ENCODE results near the gene MROH7. TPM values are rescaled to one million over a fixed set of nuclear protein-coding genes. Genes with fewer than 3 reads are reported as not detected.
"Not testable (repeated sequence)": the region's sequence is repeated elsewhere in the genome, so short reads cannot be mapped to it uniquely, and the experiment has no call there.

The MROH7 gene
- total RNA-seq, 2 donors from 2014 or later: 0.37 to 0.77 TPM

GRCh38 chr1:54615531-54616279, 25.9 kb upstream of the MROH7 start:
- no peak for ATAC-seq
- peaks cover 37% of the 10 kb centered on the region for H3K27me3 Mint-ChIP-seq

GRCh38 chr1:54619749-54620148, 21.8 kb upstream of the MROH7 start:
- Mint-ChIP-seq H3K27ac (peak overlapping the region; percentile 54), H3K36me3 (ENCODE audit: low read depth) (peaks cover 7% of the 10 kb centered on the region), H3K4me1 (peaks cover 5% of the 10 kb centered on the region), H3K4me3 (no peak overlapping the region), H3K27me3 (peaks cover 35% of the 10 kb centered on the region)
- H3K9me3 ChIP-seq (ENCODE audit: control insufficient read depth, low read length, poor library complexity, severe bottlenecking): no peaks in the 10 kb centered on the region
- no peak for DNase-seq
- ATAC-seq: no peak

More at GRCh38 chr1:54615531-54616279, 25.9 kb upstream of the MROH7 start:
- DNase-seq: no peak
- no peak overlapping the region for H3K4me3 Mint-ChIP-seq
- peaks cover 4% of the 10 kb centered on the region for H3K36me3 Mint-ChIP-seq (ENCODE audit: low read depth)
- no peak overlapping the region for H3K27ac Mint-ChIP-seq
- H3K4me1 Mint-ChIP-seq: peaks cover 5% of the 10 kb centered on the region
- no peaks in the 10 kb centered on the region for H3K9me3 ChIP-seq (ENCODE audit: control insufficient read depth, low read length, poor library complexity, severe bottlenecking)

GRCh38 chr1:54623216-54624007, 18.2 kb upstream of the MROH7 start, which contains the start of gene FAM151A:
Gene FAM151A (minus strand): TSS chr1:54623525. CDS start chr1:54623395, 130 bp downstream.
- DNase-seq: no peak
- H3K27me3 Mint-ChIP-seq: peaks cover 20% of the 10 kb centered on the region

GRCh38 chr1:54624466-54625464, 16.8 kb upstream of the MROH7 start:
- peaks cover 2% of the 10 kb centered on the region for H3K4me1 Mint-ChIP-seq
- no peaks in the 10 kb centered on the region for H3K9me3 ChIP-seq (ENCODE audit: control insufficient read depth, low read length, poor library complexity, severe bottlenecking)
- H3K27ac Mint-ChIP-seq: peak overlapping the region; percentile 43
- H3K27me3 Mint-ChIP-seq: peaks cover 18% of the 10 kb centered on the region
- no peak overlapping the region for H3K4me3 Mint-ChIP-seq
- no peak for DNase-seq
- no peak for ATAC-seq
- H3K36me3 Mint-ChIP-seq (ENCODE audit: low read depth): peaks cover 5% of the 10 kb centered on the region

More at GRCh38 chr1:54623216-54624007, 18.2 kb upstream of the MROH7 start, which contains the start of gene FAM151A:
- H3K9me3 ChIP-seq (ENCODE audit: control insufficient read depth, low read length, poor library complexity, severe bottlenecking): no peaks in the 10 kb centered on the region
- no peak within 1 kb of the TSS for H3K4me3 Mint-ChIP-seq
- H3K36me3 Mint-ChIP-seq (ENCODE audit: low read depth): peaks cover 5% of the 10 kb centered on the region
- H3K4me1 Mint-ChIP-seq: peaks cover 2% of the 10 kb centered on the region
- no peak for ATAC-seq
- H3K27ac Mint-ChIP-seq: no peak within 1 kb of the TSS

- ATAC-seq (no peak), DNase-seq (no peak)
- H3K4me3 Mint-ChIP-seq: no peak overlapping the region
- peaks cover 33% of the 10 kb centered on the region for H3K27me3 Mint-ChIP-seq
- H3K36me3 Mint-ChIP-seq (ENCODE audit: low read depth): peaks cover 5% of the 10 kb centered on the region
- H3K4me1 Mint-ChIP-seq: peaks cover 2% of the 10 kb centered on the region
- H3K27ac Mint-ChIP-seq: no peak overlapping the region
- H3K9me3 ChIP-seq (ENCODE audit: control insufficient read depth, low read length, poor library complexity, severe bottlenecking): no peaks in the 10 kb centered on the region
Measured at GRCh38 chr1:54627196-54627595, 14.4 kb upstream of the MROH7 start.

GRCh38 chr1:54635804-54636203, 5.8 kb upstream of the MROH7 start:
- H3K27me3 Mint-ChIP-seq: peaks cover 52% of the 10 kb centered on the region
- ATAC-seq; DNase-seq; H3K27ac Mint-ChIP-seq; H3K36me3 Mint-ChIP-seq (ENCODE audit: low read depth); H3K4me3 Mint-ChIP-seq; H3K4me1 Mint-ChIP-seq; H3K9me3 ChIP-seq (ENCODE audit: control insufficient read depth, low read length, poor library complexity, severe bottlenecking): not testable (repeated sequence)

GRCh38 chr1:54636461-54637446, 4.8 kb upstream of the MROH7 start:
- H3K4me3 Mint-ChIP-seq; H3K9me3 ChIP-seq (ENCODE audit: control insufficient read depth, low read length, poor library complexity, severe bottlenecking); DNase-seq; H3K4me1 Mint-ChIP-seq; H3K27ac Mint-ChIP-seq; H3K36me3 Mint-ChIP-seq (ENCODE audit: low read depth); ATAC-seq: not testable (repeated sequence)
- peaks cover 43% of the 10 kb centered on the region for H3K27me3 Mint-ChIP-seq

GRCh38 chr1:54640361-54640760, 1.2 kb upstream of the MROH7 start:
- no peaks in the 10 kb centered on the region for H3K9me3 ChIP-seq (ENCODE audit: control insufficient read depth, low read length, poor library complexity, severe bottlenecking)
- Mint-ChIP-seq H3K36me3 (ENCODE audit: low read depth) (no peaks in the 10 kb centered on the region), H3K4me3 (no peak overlapping the region), H3K4me1 (no peaks in the 10 kb centered on the region), H3K27me3 (peaks cover 21% of the 10 kb centered on the region), H3K27ac (no peak overlapping the region)
- DNase-seq (no peak), ATAC-seq (no peak)

- ATAC-seq (no peak), DNase-seq (no peak)
- H3K4me3 Mint-ChIP-seq: no peak overlapping the region
- H3K9me3 ChIP-seq (ENCODE audit: control insufficient read depth, low read length, poor library complexity, severe bottlenecking): no peaks in the 10 kb centered on the region
- H3K27me3 Mint-ChIP-seq: peaks cover 13% of the 10 kb centered on the region
- no peaks in the 10 kb centered on the region for H3K36me3 Mint-ChIP-seq (ENCODE audit: low read depth)
- peaks cover 2% of the 10 kb centered on the region for H3K4me1 Mint-ChIP-seq
- H3K27ac Mint-ChIP-seq: no peak overlapping the region
Measured at GRCh38 chr1:54643736-54644135, 2.1 kb downstream of the MROH7 start.

- no peak for ATAC-seq
- peaks cover 23% of the 10 kb centered on the region for H3K27me3 Mint-ChIP-seq
- no peak overlapping the region for H3K27ac Mint-ChIP-seq
- H3K4me3 Mint-ChIP-seq: no peak overlapping the region
- DNase-seq: no peak
- H3K9me3 ChIP-seq (ENCODE audit: control insufficient read depth, low read length, poor library complexity, severe bottlenecking): no peaks in the 10 kb centered on the region
- H3K36me3 Mint-ChIP-seq (ENCODE audit: low read depth): peaks cover 6% of the 10 kb centered on the region
- peaks cover 5% of the 10 kb centered on the region for H3K4me1 Mint-ChIP-seq
Measured at GRCh38 chr1:54645806-54646676, 4.5 kb downstream of the MROH7 start.
